HepG2 (cell line): Measurements from ENCODE around the gene ALPL. TPM values are rescaled to one million over a fixed set of nuclear protein-coding genes. Genes with fewer than 3 reads are reported as not detected.

Experiments
- DNMT3B ChIP-seq: conservative IDR thresholded peaks from 2 replicates; pipeline ENCODE4 v1.6.1; 2016; ENCODE audit warnings: missing biosample characterization, control low read depth
- FLYWCH1 ChIP-seq: sonication (generic); formaldehyde crosslinking; IDR thresholded peaks from 2 replicates; pipeline ENCODE4 v1.8.1; 2023; ENCODE audit warnings: mild to moderate bottlenecking, missing genetic modification reagents
- KAT8 ChIP-seq: IDR thresholded peaks from 2 replicates; pipeline ENCODE4 v1.6.1; 2016; ENCODE audit warnings: missing genetic modification reagents, missing compliant biosample characterization
- ONECUT2 ChIP-seq: sonication (generic); formaldehyde crosslinking; IDR thresholded peaks from 2 replicates; pipeline ENCODE4 v1.4.0; 2020; ENCODE audit warnings: missing genetic modification reagents
- PPARG ChIP-seq: conservative IDR thresholded peaks from 2 replicates; pipeline ENCODE4 v1.6.1; 2016; ENCODE audit warnings: missing biosample characterization, missing genetic modification reagents
- PRMT3 ChIP-seq: sonication (generic); formaldehyde crosslinking; IDR thresholded peaks from 2 replicates; pipeline ENCODE4 v1.8.1; 2022; ENCODE audit warnings: low read depth, mild to moderate bottlenecking, moderate library complexity, missing genetic modification reagents, borderline replicate concordance
- RAD21 ChIP-seq: fragments of 450-650 bp; formaldehyde crosslinking; IDR thresholded peaks from 2 replicates; pipeline ENCODE4 v1.5.0; 2020; ENCODE audit warnings: mild to moderate bottlenecking
- RBFOX2 ChIP-seq: fragments of 200-400 bp; formaldehyde crosslinking; IDR thresholded peaks from 2 replicates; pipeline ENCODE4 v1.6.1; 2017; ENCODE audit warnings: low read depth, mild to moderate bottlenecking, low read length
- SSRP1 ChIP-seq: IDR thresholded peaks from 2 replicates; pipeline ENCODE4 v1.6.1; 2016; ENCODE audit warnings: control low read depth
- ZBTB2 ChIP-seq: sonication (generic); formaldehyde crosslinking; IDR thresholded peaks from 2 replicates; pipeline ENCODE4 v1.8.0; 2022; ENCODE audit warnings: low read depth, missing genetic modification reagents
- ZBTB38 ChIP-seq: sonication (generic); formaldehyde crosslinking; IDR thresholded peaks from 2 replicates; pipeline ENCODE4 v1.5.1; 2020; ENCODE audit warnings: mild to moderate bottlenecking, missing genetic modification reagents
- ZFP82 ChIP-seq: sonication (generic); formaldehyde crosslinking; IDR thresholded peaks from 2 replicates; pipeline ENCODE4 v1.5.1; 2020; ENCODE audit warnings: mild to moderate bottlenecking, missing genetic modification reagents, borderline replicate concordance
- ZFX ChIP-seq: sonication (generic); formaldehyde crosslinking; IDR thresholded peaks from 2 replicates; pipeline ENCODE4 v1.4.0; 2020; ENCODE audit warnings: mild to moderate bottlenecking, low read depth, missing genetic modification reagents, moderate library complexity
- ZNF549 ChIP-seq: sonication (generic); formaldehyde crosslinking; IDR thresholded peaks from 2 replicates; pipeline ENCODE4 v1.5.0; 2020; ENCODE audit warnings: missing genetic modification reagents
- ZNF619 ChIP-seq: sonication (generic); formaldehyde crosslinking; IDR thresholded peaks from 2 replicates; pipeline ENCODE4 v1.4.0; 2020; ENCODE audit warnings: mild to moderate bottlenecking, missing genetic modification reagents
- ZNF766 ChIP-seq: sonication (generic); formaldehyde crosslinking; IDR thresholded peaks from 2 replicates; pipeline ENCODE4 v1.5.0; 2020; ENCODE audit warnings: missing genetic modification reagents, borderline replicate concordance
- ZNF800 ChIP-seq: sonication (generic); formaldehyde crosslinking; IDR thresholded peaks from 2 replicates; pipeline ENCODE4 v1.4.0; 2020; ENCODE audit warnings: missing genetic modification reagents
- ZSCAN31 ChIP-seq: sonication (generic); formaldehyde crosslinking; IDR thresholded peaks from 2 replicates; pipeline ENCODE4 v1.5.0; 2020; ENCODE audit warnings: low read depth, mild to moderate bottlenecking, missing genetic modification reagents
- polyA plus RNA-seq, 8 experiments: library from polyadenylated mRNA; depleted of rRNA in 3 of 8; stranded (reverse) in 7 of 8; unstranded in 1 of 8; fragments of >200 nt; fragmentation: Illumina TruSeq in 4 of 8; extraction: Trizol in 4 of 8; gene quantifications; 2 replicates each; pipeline versions ENCODE4 v1.2.1 to v1.2.3, GENCODE V29; 2011 to 2016; ENCODE audit warnings: low read depth in 4 of 8, missing spikeins in 1 of 8, mixed read lengths in 1 of 8; ENCODE audit not compliant: insufficient read depth in 1 of 8
- total RNA-seq, 5 experiments: library from RNA; depleted of rRNA; stranded (reverse); fragments of >200 nt; fragmentation: Illumina TruSeq; extraction: Trizol; gene quantifications; 2 replicates each; pipeline ENCODE4 v1.2.3, GENCODE V29; 2016; ENCODE audit warnings: low read depth in 1 of 5
- TF ChIP-seq, protein P1 (sequence below): sonication (generic); formaldehyde crosslinking; IDR thresholded peaks from 2 replicates; pipeline ENCODE4 v1.4.0; 2020; ENCODE audit warnings: missing genetic modification reagents, mild to moderate bottlenecking, borderline replicate concordance
- TF ChIP-seq, protein P2 (sequence below): sonication (generic); formaldehyde crosslinking; conservative IDR thresholded peaks from 2 replicates; pipeline ENCODE4 v1.8.0; 2022; ENCODE audit warnings: missing genetic modification reagents

Gene ALPL
- total and polyA plus RNA-seq, 2 of the 13 experiments (the other 11 are each of a cell fraction or from before 2014, with no cell fraction given): 0.12 TPM; not detected in 1

DNA sequence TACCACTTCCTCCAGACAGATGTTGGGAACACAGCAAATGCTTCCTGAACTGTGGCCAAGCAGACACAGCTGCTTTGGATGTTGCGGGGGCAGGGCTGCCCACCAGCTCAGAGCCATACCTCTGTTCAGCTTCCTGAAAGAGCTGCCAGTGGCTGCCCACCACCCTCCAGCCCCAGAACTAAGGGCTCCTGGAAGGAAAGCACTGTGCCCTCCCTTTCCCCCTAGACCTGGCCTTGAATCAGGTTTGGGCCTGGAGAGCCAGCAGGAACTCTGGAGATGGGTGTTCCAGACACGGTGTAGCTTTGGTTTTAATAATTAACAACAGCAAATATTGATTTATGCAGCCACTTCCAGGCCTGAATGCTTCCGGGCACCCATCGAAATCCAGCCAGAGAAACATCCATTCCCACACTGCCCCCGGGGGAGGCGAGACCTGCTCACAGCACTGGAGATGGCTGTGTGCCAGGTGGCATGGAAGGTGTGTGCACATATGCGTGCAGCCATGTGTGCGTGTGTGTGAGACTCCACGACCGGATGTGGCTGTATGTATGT, 114.3 kb downstream of the ALPL start (continued):
- TF ChIP-seq RAD21 (CRISPR knock-in tag) (no peak), ZBTB38 (CRISPR knock-in tag) (peak; percentile 41; the same call in 1 of the 2 replicates), FLYWCH1 (CRISPR knock-in tag) (no peak), RBFOX2 (no peak), ZNF549 (no peak), ZFP82 (CRISPR knock-in tag) (no peak), ZFX (CRISPR knock-in tag) (peak; percentile 81), ZNF800 (CRISPR knock-in tag) (no peak), DNMT3B (CRISPR knock-in tag) (no peak), KAT8 (CRISPR knock-in tag) (peak; percentile 84; the same call in 1 of the 2 replicates), ONECUT2 (CRISPR knock-in tag) (peak; percentile 87), PRMT3 (CRISPR knock-in tag) (no peak), ZNF766 (CRISPR knock-in tag) (no peak), ZBTB2 (CRISPR knock-in tag) (no peak), ZSCAN31 (CRISPR knock-in tag) (peak; percentile 64; the same call in 1 of the 2 replicates), SSRP1 (CRISPR knock-in tag) (no peak), ZNF619 (CRISPR knock-in tag) (no peak), PPARG (no peak; the same call in 1 of the 2 replicates)
- TF ChIP-seq, protein P1, sequence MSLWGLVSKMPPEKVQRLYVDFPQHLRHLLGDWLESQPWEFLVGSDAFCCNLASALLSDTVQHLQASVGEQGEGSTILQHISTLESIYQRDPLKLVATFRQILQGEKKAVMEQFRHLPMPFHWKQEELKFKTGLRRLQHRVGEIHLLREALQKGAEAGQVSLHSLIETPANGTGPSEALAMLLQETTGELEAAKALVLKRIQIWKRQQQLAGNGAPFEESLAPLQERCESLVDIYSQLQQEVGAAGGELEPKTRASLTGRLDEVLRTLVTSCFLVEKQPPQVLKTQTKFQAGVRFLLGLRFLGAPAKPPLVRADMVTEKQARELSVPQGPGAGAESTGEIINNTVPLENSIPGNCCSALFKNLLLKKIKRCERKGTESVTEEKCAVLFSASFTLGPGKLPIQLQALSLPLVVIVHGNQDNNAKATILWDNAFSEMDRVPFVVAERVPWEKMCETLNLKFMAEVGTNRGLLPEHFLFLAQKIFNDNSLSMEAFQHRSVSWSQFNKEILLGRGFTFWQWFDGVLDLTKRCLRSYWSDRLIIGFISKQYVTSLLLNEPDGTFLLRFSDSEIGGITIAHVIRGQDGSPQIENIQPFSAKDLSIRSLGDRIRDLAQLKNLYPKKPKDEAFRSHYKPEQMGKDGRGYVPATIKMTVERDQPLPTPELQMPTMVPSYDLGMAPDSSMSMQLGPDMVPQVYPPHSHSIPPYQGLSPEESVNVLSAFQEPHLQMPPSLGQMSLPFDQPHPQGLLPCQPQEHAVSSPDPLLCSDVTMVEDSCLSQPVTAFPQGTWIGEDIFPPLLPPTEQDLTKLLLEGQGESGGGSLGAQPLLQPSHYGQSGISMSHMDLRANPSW (CRISPR knock-in tag): no peak
- TF ChIP-seq, protein P2, sequence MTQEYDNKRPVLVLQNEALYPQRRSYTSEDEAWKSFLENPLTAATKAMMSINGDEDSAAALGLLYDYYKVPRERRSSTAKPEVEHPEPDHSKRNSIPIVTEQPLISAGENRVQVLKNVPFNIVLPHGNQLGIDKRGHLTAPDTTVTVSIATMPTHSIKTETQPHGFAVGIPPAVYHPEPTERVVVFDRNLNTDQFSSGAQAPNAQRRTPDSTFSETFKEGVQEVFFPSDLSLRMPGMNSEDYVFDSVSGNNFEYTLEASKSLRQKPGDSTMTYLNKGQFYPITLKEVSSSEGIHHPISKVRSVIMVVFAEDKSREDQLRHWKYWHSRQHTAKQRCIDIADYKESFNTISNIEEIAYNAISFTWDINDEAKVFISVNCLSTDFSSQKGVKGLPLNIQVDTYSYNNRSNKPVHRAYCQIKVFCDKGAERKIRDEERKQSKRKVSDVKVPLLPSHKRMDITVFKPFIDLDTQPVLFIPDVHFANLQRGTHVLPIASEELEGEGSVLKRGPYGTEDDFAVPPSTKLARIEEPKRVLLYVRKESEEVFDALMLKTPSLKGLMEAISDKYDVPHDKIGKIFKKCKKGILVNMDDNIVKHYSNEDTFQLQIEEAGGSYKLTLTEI (CRISPR knock-in tag): no peak
